Gastrocnemius medialis (tissue), 4 donors: Measurements from ENCODE around the gene CLPSL1.

Experiments
- CTCF ChIP-seq, 5 experiments: fragments of 450-650 bp in 3 of 5; fragments of 200-600 bp in 2 of 5; sonication (generic) in 2 of 5; IDR thresholded peaks in 4 of 5; conservative IDR thresholded peaks in 1 of 5; 1 replicate in 4 of 5; 2 replicates in 1 of 5; pipeline ENCODE4 v1.5.1; 2016 to 2019; ENCODE audit warnings: antibody characterized with exemption in 5 of 5, mild to moderate bottlenecking in 3 of 5, moderate library complexity in 3 of 5
- POLR2A ChIP-seq, 2 donors: fragments of 450-650 bp; IDR thresholded peaks; one replicate each; pipeline ENCODE4 v1.6.1; 2017; ENCODE audit warnings: antibody characterized with exemption in 2 of 2, mild to moderate bottlenecking in 2 of 2, moderate library complexity in 2 of 2

DNA sequence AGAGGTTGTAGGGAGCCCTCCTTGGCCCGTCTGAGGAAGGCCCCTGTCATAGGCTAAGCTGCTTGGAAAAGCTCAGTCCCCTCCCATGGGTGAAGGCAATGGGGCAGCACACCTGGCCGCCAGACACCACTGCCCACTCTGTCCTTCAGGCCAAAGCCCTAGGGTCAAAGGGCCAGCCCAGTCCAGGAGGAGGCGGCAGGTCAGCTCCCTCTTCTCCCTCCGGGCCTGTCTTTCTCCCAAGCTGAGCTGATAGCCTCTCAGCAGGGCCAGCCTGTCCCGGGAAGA is 9.5 kb upstream of the CLPSL1 start:
- TF ChIP-seq CTCF (IDR thresholded peaks at IDR 0.05 in 4 of 5, conservative IDR thresholded peaks at IDR 0.05 in 1 of 5) (no peak), POLR2A (IDR thresholded peaks at IDR 0.05) (no peak)
